Progenitor cell of endocrine pancreas (in vitro differentiated cells): ENCODE results near the gene TP53I11. TPM values are rescaled to one million over a fixed set of nuclear protein-coding genes. Genes with fewer than 3 reads are reported as not detected.

Experiments used
- DNase-seq: peaks from one replicate; pipeline ENCODE4 v3.0.0; 2021; ENCODE audit warnings: low spot score; ENCODE audit not compliant: unreplicated experiment
- H3K27ac Mint-ChIP-seq: 2 replicates; pipeline ENCODE4 v1.8.0; 2021; ENCODE audit warnings: mild to moderate bottlenecking, moderate library complexity, mixed read lengths
- H3K27me3 Mint-ChIP-seq: 2 replicates; pipeline ENCODE4 v1.8.0; 2021; ENCODE audit warnings: mixed read lengths
- H3K36me3 Mint-ChIP-seq: 2 replicates; pipeline ENCODE4 v1.8.0; 2022; ENCODE audit warnings: mixed read lengths; ENCODE audit not compliant: insufficient read depth
- H3K4me1 Mint-ChIP-seq: 2 replicates; pipeline ENCODE4 v1.8.0; 2021; ENCODE audit warnings: low read depth, mixed read lengths
- H3K4me3 Mint-ChIP-seq: 2 replicates; pipeline ENCODE4 v1.8.0; 2021; ENCODE audit warnings: low read depth, mild to moderate bottlenecking, moderate library complexity, mixed read lengths
- H3K9me3 Mint-ChIP-seq: 2 replicates; pipeline ENCODE4 v1.8.0; 2021; ENCODE audit warnings: low read depth, mixed read lengths
- CTCF ChIP-seq: fragments of 200-600 bp; sonication (generic); IDR thresholded peaks from one replicate; pipeline ENCODE4 v1.5.0; 2021; ENCODE audit warnings: antibody characterized with exemption, mild to moderate bottlenecking; ENCODE audit not compliant: unreplicated experiment
- total RNA-seq: library from RNA; stranded (reverse); gene quantifications from 2 replicates; pipeline ENCODE4 v1.2.1, GENCODE V29; 2021

Gene TP53I11
- total RNA-seq, 1 donor from 2014 or later = 82.8 TPM

- H3K9me3 Mint-ChIP-seq = no peaks in the 10 kb centered on the region
- no peaks in the 10 kb centered on the region for H3K4me1 Mint-ChIP-seq
- DNase-seq = no peak
- no peak overlapping the region for H3K4me3 Mint-ChIP-seq
- no peaks in the 10 kb centered on the region for H3K27me3 Mint-ChIP-seq
- TF ChIP-seq CTCF = no peak
- H3K27ac Mint-ChIP-seq = no peak overlapping the region
- H3K36me3 Mint-ChIP-seq = no peaks in the 10 kb centered on the region
Observed at GRCh38 chr11:44892843-44893242, 57.8 kb downstream of the TP53I11 start.

- peaks cover 22% of the 10 kb centered on the region for H3K4me1 Mint-ChIP-seq
Observed at GRCh38 chr11:44889266-44889665, 61.4 kb downstream of the TP53I11 start.

GRCh38 chr11:44887636-44888035 is 63.0 kb downstream of the TP53I11 start:
- no peaks in the 10 kb centered on the region for H3K36me3 Mint-ChIP-seq
- no peaks in the 10 kb centered on the region for H3K9me3 Mint-ChIP-seq
- H3K27ac Mint-ChIP-seq = no peak overlapping the region
- H3K4me1 Mint-ChIP-seq = peaks cover 35% of the 10 kb centered on the region
- no peak for TF ChIP-seq CTCF
- no peaks in the 10 kb centered on the region for H3K27me3 Mint-ChIP-seq
- DNase-seq = no peak
- H3K4me3 Mint-ChIP-seq = no peak overlapping the region

More at GRCh38 chr11:44889266-44889665, 61.4 kb downstream of the TP53I11 start:
- H3K27ac Mint-ChIP-seq = no peak overlapping the region
- H3K9me3 Mint-ChIP-seq = no peaks in the 10 kb centered on the region
- DNase-seq = no peak
- H3K36me3 Mint-ChIP-seq = no peaks in the 10 kb centered on the region
- TF ChIP-seq CTCF = no peak
- H3K27me3 Mint-ChIP-seq = no peaks in the 10 kb centered on the region
- no peak overlapping the region for H3K4me3 Mint-ChIP-seq

GRCh38 chr11:44886790-44887140 is 63.9 kb downstream of the TP53I11 start:
- no peak overlapping the region for H3K27ac Mint-ChIP-seq
- peaks cover 38% of the 10 kb centered on the region for H3K4me1 Mint-ChIP-seq
- H3K4me3 Mint-ChIP-seq = no peak overlapping the region
- DNase-seq = no peak
- no peaks in the 10 kb centered on the region for H3K9me3 Mint-ChIP-seq
- H3K36me3 Mint-ChIP-seq = no peaks in the 10 kb centered on the region
- no peaks in the 10 kb centered on the region for H3K27me3 Mint-ChIP-seq
- no peak for TF ChIP-seq CTCF

- peak overlapping the region; percentile 31 for H3K27ac Mint-ChIP-seq
- H3K36me3 Mint-ChIP-seq = no peaks in the 10 kb centered on the region
- H3K4me3 Mint-ChIP-seq = no peak overlapping the region
- no peak for DNase-seq
- H3K9me3 Mint-ChIP-seq = no peaks in the 10 kb centered on the region
- TF ChIP-seq CTCF = no peak
- H3K4me1 Mint-ChIP-seq = peaks cover 38% of the 10 kb centered on the region
- H3K27me3 Mint-ChIP-seq = no peaks in the 10 kb centered on the region
Observed at GRCh38 chr11:44885919-44886789, 64.5 kb downstream of the TP53I11 start.
